Posterior vena cava (tissue), 2 donors: ENCODE results near the gene RPS8. TPM values are rescaled to one million over a fixed set of nuclear protein-coding genes. Genes with fewer than 3 reads are reported as not detected.
"Not testable (repeated sequence)": the region's sequence is repeated elsewhere in the genome, so short reads cannot be mapped to it uniquely, and the experiment has no call there.

Experiments
- DNase-seq: peaks from one replicate; pipeline ENCODE4 v3.0.0-alpha.2; 2020; ENCODE audit warnings: low spot score
- intact Hi-C, 2 donors: fragments of 100-400 bp; cut with DNase I; formaldehyde crosslinking; loops; one replicate each; pipeline versions ENCODE4 v1.14.1 to v1.14.2; 2022 to 2023
- long read RNA-seq, 2 donors: library from polyadenylated mRNA; unstranded; transcript quantifications; one replicate each; pipeline ENCODE4 v2.0.0, GENCODE V29; 2020 to 2021
- total RNA-seq, 2 donors: library from RNA; stranded (reverse); fragmentation: NEBNext Ultra II Directional; extraction: Animal tissue kit (Norgen Biotek cat#: 25700); gene quantifications; one replicate each; pipeline ENCODE4 v1.2.1, GENCODE V29; 2021
- donor health status: DM: yes; HTN: yes; CAD: no.
- donor health status: DM: yes; HTN: yes; CAD: no.

RPS8 gene
- total RNA-seq: 1,000 to 10,000 TPM; 1,440 to 1,494 TPM
- long read RNA-seq, donor 1, transcript RPS8-207 (5 exons, 1,115 nt): minor isoform, 18 of 177 reads
- long read RNA-seq, donor 1, transcript RPS8-202 (6 exons, 881 nt): major isoform, 123 of 177 reads
- long read RNA-seq, donor 1, transcript RPS8-203 (3 exons, 898 nt): minor isoform, 8 of 177 reads
- long read RNA-seq, donor 1, partial matches to known transcripts: 24 of 177 reads
- long read RNA-seq, donor 1, other reads (novel, unspliced or antisense): 4 of 177 reads
- long read RNA-seq, donor 2, transcript RPS8-202 (6 exons, 881 nt): major isoform, 260 of 428 reads
- long read RNA-seq, donor 2, transcript RPS8-207 (5 exons, 1,115 nt): minor isoform, 56 of 428 reads
- long read RNA-seq, donor 2, partial matches to known transcripts: 98 of 428 reads
- long read RNA-seq, donor 2, other reads (novel, unspliced or antisense): 7 of 428 reads

DNA sequence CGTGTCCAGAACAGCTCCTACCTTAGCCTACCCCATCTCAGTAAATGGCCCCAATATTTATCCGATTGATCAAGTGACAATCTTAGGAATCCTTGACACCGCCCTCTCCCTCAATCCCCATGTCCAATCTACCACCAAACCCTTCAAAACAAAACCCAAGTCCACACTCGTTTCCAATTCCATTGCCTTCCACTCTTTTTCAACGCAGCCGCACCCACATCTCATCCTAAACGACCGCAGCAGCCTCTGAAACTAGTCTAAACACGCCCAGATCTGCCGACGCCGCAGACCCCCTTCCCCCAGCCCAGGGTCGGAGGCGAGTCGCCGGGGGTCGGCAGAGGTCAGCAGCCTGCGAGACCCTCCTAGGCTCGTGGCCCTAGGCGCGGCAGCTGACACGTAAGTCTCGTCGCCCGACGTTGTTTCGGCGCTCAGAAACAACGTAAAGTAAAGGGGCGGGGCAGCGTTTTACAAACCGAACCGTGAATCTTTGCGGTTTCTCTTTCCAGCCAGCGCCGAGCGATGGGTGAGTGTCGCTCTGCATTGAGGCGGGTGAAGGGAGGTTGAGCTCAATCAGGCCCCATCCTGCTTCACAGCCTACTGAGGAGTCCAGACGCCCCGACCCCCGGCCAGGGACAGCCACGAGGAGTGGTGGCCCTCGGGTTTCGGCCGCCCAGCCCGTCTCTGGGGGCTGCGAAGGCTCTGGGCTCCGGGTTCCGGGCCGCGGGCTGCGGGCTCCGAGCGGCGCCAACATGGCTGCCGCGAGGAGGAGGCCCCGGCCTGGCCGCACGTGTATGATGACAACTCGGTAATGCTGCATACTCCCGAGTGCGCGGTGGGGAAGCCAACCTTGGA is at the start of gene RPS8:
RPS8 (plus strand) TSS at position 463 of the 852 bp plus-strand sequence; CDS start at position 520, 57 bp downstream.
- DNase-seq: peak; percentile 97
- intact Hi-C loops: no loop called here

DNA sequence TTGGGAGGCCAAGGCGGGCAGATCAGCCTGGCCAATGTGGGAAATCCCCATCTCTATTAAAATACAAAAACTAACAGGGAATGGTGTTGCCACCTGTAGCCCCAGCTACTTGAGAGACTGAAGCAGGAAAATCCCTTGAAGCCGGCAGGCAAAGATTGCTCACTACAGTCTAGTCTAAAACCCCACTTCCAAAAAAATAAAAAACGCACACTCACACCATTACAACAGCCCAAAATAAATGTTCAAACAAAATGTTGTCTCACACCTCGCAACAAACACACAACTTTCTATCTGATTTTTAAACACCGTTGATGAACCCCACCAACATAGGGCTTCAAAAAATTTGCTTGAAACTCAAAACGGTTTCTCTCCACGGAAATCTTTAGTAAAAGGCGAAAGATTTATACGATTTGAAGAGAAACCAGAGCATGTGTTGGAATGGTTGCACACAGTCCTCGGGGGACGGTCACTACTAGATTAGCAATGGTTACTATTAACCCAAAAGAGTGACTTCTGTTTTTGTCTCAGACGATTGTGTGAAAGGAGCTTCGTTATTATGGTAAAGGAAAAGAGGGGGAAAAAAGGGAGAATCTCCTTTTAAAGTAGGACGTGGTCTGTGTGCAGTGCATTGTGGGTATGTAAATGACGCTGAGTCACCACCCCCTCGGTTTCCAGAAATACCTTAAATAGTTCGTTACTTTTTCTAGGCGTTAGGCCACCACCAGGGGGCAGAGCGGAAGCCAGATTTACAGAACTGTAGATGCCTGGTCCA is 44.4 kb upstream of the RPS8 start, which contains the start of gene RNU5D-1:
RNU5D-1 (minus strand) TSS at position 430 of the 772 bp plus-strand sequence.
- DNase-seq: peak; percentile 97
- intact Hi-C loops: no loop called here

DNA sequence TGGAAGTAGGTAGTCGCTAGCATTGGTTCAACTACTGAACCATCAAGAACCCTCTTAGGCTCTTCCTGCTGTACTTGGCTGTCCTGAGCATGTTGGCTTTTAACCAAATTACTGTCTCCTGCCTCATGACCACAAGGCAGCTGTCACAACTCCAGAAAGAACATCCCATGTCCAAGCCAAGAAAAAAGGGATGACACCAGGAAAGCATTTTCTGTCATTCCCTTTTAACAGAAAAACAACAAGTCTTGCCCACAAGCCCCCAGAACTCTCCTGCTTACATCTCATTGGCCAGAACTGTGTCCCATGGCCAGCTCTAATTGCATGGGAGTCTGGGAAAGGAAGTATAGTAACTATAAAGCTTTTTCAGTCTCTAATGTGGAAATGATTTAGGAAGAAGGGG is 42.0 kb upstream of the RPS8 start:
- no peak for DNase-seq
- intact Hi-C loops: no loop called here

DNA sequence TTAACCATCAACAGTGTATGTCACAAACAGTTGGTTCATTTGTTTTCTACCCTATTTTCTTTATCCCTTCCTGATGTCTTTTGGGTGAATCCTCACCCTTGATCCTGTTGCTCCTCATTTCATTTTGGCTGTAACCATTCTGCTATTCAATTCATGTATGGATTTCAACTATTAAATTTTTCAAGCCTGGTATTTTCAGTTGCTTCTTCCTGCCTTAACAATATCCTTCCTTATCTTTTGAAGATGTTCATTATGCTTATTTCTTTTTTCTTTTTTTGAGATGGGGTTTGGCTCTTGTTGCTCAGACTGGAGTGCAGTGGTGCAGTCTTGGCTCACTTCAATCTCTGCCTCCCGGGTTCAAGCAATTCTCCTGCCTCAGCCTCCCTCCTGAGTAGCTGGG is 41.6 kb upstream of the RPS8 start:
- DNase-seq: no peak
- intact Hi-C loops: no loop called here

DNA sequence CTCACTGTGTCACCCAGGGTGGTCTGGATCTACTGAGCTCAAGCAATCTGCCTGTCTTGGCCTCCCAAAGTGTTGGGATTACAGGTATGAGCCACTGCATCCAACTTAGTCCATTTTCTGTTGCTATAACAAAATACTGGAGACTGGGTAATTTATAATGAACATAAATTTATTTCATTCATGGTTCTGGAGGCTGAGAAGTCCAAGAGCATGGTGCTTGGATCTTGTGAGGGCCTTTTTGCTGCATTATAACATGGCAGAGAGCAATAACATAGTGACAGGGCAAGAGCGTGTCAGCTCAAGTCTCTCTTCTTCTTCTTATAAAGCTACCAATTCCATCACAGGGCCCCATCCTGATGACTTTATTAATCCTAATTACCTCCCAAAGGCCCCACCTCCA is 39.3 kb upstream of the RPS8 start:
- peak; percentile 16 for DNase-seq
- intact Hi-C loops: no loop called here

GRCh38 chr1:44738953-44739306 is 36.4 kb upstream of the RPS8 start:
- DNase-seq, intact Hi-C loops: not testable (repeated sequence)

DNA sequence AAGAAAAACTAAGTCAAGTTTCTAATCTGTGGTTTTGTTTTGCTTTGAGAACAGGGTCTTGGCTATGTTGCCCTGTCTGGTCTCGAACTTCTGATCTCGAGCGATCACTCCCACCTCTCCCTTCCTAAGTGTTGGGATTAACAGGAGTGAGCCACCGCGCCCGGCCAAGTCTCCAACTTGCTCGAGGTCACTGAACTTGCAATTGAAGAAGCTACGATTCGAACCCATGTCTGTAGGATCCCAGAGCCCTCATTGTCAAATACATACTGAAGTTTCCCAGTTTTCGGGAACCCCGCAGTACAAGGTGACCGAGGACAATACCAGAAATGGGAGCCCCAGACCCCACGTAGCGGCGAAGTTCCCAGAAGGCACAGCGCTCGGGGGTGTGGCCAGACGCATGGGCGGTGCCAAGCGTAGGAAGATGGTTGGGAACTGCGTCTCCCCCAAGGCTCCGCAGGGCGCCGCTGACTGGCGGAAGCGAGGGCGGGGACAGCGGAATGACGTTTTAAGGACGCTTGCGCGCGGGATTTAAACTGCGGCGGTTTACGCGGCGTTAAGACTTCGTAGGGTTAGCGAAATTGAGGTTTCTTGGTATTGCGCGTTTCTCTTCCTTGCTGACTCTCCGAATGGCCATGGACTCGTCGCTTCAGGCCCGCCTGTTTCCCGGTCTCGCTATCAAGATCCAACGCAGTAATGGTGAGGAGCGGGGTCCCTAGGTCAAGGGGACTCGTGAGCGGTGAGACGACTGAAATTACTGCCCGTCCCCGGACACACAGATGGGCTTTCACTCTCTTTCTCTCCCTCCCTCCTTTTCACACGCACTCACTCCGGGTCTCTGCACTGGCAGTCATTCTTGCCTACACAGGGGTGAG is 35.8 kb upstream of the RPS8 start, which contains the start of gene KIF2C:
KIF2C (plus strand) TSS at position 531 of the 872 bp plus-strand sequence; CDS start at position 627, 96 bp downstream.
- peak; percentile 99 for DNase-seq
- intact Hi-C loops: no loop called here

GRCh38 chr1:44740179-44740617 is 35.1 kb upstream of the RPS8 start:
- intact Hi-C loops: no loop called here
- no peak for DNase-seq

DNA sequence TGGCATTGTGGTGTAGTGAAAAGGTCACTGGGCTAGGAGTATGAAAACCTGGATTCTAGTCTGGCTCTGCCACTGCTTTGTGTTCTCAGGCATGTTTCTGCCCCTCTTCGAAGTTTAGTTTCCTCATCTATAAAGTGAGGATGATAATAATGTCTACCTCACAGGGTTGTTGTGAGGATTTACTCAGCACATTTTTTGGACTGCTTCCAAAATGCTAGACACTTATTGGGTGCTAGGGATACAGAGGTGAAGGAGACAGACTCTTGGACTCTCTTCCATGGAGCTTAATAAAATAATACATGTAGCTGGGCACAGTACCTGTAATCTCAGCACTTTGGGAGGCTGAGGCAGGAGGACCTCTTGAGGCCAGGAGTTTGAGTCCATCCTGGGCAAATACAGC is 32.1 kb upstream of the RPS8 start:
- DNase-seq: no peak
- intact Hi-C loops: no loop called here

DNA sequence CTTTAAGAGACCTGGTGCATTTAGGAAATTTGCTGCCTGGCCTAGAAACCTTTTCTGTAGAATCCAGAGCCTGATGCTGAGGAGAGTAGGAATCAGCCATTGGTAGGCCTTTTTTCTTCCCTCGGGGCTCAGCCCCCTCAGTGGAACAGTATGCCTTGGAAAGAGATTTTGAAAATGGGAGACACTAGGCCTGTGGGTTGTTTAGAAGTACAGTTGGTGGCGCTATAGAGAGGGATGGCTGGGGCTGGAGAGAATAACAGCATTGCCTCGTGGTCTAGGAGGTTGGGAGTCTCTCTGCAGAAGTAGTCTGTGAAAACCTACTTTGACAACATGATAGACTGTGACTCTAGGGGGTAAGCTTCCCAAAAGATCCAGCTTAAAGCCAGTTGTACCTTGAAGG is 27.5 kb upstream of the RPS8 start:
- intact Hi-C loops: no loop called here
- no peak for DNase-seq

DNA sequence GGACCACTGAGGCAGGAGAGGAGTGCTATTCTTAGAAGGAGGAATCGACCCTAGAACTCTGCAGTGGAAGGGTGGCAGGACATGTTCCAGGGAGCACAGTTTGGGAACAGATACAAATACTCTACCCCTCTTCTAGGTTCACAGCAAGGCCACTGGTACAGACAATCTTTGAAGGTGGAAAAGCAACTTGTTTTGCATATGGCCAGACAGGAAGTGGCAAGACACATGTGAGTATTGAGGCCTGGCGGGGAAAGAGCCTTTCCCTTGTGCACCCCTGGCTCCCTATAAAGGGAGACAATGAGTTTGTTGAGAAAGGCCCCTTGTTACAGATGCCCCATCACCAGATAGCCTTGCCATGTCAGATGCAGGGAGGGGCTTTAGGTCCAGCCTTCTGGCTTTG is 17.9 kb upstream of the RPS8 start:
- DNase-seq: no peak
- intact Hi-C loops: no loop called here

GRCh38 chr1:44759077-44759476 is 16.3 kb upstream of the RPS8 start:
- intact Hi-C loops: no loop called here
- DNase-seq: no peak

GRCh38 chr1:44760876-44761275 is 14.5 kb upstream of the RPS8 start:
- intact Hi-C loops: no loop called here
- DNase-seq: no peak

DNA sequence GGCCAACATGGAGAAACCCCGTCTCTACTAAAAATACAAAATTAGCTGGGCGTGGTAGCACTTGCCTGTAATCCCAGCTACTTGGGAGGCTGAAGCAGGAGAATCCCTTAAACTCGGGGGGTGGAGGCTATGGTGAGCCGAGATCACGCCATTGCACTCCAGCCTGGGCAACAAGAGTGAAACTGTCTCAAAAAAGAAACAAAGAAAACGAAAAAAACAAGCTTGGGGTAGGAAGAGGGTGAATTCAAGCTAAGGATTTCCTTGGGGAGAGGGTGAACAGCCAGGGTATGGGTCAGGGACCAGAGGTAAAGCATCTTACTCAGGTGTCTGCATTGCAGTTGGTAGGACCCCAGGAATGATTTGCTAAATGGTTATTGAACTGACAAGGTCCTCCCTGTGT is 8.9 kb upstream of the RPS8 start:
- DNase-seq, intact Hi-C loops: not testable (repeated sequence)

GRCh38 chr1:44775930-44776729 is 790 bp downstream of the RPS8 start:
- no peak for DNase-seq
- intact Hi-C loops: no loop called here

- DNase-seq: no peak
- intact Hi-C loops: no loop called here
Measured at GRCh38 chr1:44776730-44777068, 1.4 kb downstream of the RPS8 start.

- no peak for DNase-seq
- intact Hi-C loops: no loop called here
Measured at GRCh38 chr1:44777547-44777946, 2.2 kb downstream of the RPS8 start.
